Activated effector memory CD4-positive, alpha-beta T cell treated with Interleukin-2 at 50 U/mL for 16 hours (primary cell): ENCODE data around the gene SRGAP2B.
"Not testable (repeated sequence)": the region's sequence is repeated elsewhere in the genome, so short reads cannot be mapped to it uniquely, and the experiment has no call there.

Source experiments
- DNase-seq: peaks from one replicate; pipeline ENCODE4 v3.0.0-alpha.2; 2020

The SRGAP2B gene

DNA sequence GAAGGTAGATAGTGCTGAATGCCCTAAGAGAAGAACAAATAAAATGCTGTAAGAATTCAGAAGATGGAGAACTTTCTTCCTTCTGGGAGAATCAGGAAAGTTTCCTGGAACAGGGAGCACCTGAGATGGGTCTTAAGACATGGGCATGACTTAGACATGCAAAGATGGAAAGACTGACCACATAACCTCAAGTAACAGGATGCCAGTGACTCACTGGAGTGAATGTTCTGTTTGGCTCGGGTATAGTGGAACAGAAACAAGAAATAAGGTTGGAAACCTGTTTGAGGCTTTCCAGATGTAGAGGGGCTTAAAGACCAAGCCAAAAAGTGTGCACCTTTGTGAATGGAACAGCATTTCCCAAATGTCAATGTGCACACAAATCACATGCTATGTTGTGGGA, 102.2 kb downstream of the SRGAP2B start:
- not testable (repeated sequence) for DNase-seq

- not testable (repeated sequence) for DNase-seq
Measured at GRCh38 chr1:144990611-144991010, 104.5 kb downstream of the SRGAP2B start.

- not testable (repeated sequence) for DNase-seq
Measured at GRCh38 chr1:144987131-144987530, 108.0 kb downstream of the SRGAP2B start.

DNA sequence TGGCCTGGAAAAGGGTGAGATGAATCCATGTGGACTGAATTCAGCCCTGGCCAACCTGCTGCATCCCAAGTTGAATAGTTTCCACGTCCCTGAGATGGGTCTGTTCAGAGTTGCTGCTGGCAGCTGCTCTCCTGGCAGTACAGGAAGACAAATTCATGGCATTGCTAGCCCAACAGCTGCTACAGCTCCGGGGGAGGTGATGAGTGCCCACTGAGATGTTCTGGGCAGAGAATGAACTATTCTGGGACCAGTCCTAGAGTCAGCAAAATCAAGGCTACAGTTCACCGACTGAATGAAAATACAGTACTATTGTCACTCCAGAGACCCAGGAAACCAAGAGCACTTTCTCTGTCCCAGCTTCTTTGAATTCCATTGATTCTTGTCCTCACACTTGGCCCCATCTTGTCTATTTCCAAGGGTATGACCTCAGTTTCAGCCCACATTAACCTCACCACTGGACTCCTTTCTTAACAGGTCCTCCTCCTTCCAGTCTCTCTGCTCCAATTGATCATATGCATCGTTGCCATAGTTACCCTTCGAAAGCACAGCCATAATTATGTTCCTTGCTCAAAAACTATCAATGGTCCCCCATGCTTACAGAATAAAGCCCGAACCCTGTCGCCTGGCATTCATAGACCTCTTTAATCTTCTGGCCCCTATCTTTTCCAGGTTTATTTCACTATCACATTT, 108.8 kb downstream of the SRGAP2B start:
- DNase-seq = not testable (repeated sequence)

DNA sequence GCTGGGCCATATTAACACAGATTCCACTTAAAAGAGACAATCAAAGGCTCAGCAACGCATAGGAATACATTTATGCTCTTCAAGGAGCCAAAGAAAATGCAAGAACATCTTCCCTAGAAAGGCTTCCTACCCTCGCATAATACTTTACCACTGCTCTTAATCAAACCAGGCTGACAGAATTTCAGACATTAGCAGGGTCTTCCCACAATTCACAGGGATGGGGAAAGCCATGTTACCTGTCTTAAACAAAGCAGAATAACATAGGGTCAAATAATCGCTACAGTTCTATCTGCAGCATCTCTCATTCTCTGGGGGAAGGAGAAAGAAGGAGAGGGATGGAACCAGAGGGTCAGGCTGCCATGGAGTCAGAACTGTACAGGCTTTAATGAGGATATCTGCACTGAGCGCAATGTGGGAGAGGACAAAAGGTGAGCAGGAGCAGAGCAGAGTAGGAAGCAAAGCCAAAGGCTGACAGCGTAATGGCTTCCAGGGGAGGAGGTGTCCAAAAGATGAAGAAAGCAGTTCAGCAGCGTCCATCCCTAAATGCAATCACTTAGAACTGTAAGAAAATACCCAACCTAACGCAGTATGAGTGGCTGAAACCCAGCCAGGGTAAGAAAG, 109.5 kb downstream of the SRGAP2B start:
- not testable (repeated sequence) for DNase-seq

GRCh38 chr1:144982802-144983525, 112.2 kb downstream of the SRGAP2B start:
- DNase-seq = not testable (repeated sequence)

DNA sequence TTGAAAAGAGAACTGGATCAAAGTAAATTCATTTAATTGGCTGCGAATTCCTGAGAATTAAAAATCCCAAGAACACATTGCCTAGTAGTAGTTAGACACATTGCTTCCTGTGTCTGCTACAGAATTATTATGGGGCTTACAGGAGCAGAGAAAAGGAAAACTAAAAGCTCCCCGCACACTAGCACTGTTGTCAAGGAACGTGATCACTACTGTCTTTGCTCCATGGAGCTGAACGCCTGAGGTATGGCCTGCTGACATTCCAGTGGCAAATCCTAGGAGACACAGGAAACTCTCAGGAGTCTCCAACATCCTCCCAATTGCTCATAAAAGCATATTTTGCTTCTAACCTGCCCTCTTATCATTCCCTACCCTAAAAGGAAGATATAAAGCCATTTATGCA, 114.0 kb downstream of the SRGAP2B start:
- not testable (repeated sequence) for DNase-seq

- not testable (repeated sequence) for DNase-seq
Measured at GRCh38 chr1:144979960-144980595, 115.0 kb downstream of the SRGAP2B start.

DNA sequence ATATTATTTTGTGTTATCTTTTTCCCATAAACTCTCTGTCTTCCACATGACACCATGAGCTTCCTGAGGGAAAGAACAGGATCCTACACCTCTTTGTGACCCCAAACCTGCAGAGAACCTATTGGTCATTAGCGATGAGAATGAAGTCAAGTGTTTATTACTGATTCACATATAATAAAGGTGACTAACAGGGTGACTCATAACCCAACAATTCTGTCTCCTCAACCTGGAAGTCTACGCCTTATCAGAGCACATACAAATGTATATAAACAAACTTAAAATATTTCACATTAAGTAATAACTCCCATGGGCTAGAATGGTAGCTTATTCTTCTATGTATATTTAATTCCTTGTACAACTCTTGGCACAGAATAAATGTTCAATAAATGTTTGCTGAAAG, 117.3 kb downstream of the SRGAP2B start:
- DNase-seq = not testable (repeated sequence)

- not testable (repeated sequence) for DNase-seq
Measured at GRCh38 chr1:144971936-144972335, 123.2 kb downstream of the SRGAP2B start.

DNA sequence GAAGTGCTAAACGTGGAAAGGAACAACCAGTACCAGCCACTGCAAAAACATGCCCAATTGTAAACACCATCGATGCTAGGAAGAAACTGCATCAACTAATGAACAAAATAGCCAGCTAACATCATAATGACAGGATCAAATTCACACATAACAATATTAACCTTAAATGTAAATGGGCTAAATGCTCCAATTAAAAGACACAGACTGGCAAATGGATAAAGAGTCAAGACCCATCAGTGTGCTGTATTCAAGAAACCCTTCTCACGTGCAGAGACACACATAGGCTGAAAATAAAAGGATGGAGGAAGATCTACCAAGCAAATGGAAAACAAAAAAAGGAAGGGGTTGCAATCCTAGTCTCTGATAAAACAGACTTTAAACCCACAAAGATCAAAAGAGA, 128.6 kb downstream of the SRGAP2B start:
- DNase-seq = not testable (repeated sequence)

DNA sequence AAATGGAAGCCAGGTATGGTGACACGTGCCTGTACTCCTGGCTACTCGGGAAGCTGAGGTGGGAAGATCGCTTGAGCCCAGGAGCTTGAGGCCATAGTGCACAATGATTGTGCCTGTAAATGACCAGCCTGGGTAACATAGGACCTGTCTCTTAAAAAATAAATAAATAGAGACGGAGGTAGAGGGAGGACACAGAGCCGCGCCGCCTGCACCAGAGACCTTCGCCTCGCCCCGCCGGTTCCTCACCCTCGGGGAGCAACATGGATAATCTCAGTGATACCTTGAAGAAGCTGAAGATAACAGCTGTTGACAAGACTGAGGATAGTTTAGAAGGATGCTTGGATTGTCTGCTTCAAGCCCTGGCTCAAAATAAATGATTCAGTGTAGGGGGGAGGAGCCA, 130.4 kb downstream of the SRGAP2B start:
- not testable (repeated sequence) for DNase-seq

DNA sequence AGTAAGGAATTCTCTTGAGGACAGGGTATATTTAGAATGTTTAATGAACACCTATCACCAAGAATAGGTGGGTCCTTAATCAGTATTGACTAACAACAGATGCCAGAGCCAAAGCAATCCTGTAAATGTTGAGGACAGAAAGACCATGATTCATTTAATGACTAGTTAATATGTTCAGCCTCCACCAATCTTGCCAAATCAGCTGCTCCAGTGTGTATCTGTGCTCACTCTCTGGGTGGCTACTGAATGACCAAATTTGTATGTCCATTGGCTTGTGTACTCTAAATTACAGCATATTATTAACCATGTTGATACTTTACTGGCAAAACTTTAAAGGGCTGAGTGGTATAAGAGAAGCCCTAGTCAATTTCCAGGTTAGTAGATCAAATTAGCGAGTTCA, 130.9 kb downstream of the SRGAP2B start:
- not testable (repeated sequence) for DNase-seq

GRCh38 chr1:144963571-144963970, 131.6 kb downstream of the SRGAP2B start:
- not testable (repeated sequence) for DNase-seq

DNA sequence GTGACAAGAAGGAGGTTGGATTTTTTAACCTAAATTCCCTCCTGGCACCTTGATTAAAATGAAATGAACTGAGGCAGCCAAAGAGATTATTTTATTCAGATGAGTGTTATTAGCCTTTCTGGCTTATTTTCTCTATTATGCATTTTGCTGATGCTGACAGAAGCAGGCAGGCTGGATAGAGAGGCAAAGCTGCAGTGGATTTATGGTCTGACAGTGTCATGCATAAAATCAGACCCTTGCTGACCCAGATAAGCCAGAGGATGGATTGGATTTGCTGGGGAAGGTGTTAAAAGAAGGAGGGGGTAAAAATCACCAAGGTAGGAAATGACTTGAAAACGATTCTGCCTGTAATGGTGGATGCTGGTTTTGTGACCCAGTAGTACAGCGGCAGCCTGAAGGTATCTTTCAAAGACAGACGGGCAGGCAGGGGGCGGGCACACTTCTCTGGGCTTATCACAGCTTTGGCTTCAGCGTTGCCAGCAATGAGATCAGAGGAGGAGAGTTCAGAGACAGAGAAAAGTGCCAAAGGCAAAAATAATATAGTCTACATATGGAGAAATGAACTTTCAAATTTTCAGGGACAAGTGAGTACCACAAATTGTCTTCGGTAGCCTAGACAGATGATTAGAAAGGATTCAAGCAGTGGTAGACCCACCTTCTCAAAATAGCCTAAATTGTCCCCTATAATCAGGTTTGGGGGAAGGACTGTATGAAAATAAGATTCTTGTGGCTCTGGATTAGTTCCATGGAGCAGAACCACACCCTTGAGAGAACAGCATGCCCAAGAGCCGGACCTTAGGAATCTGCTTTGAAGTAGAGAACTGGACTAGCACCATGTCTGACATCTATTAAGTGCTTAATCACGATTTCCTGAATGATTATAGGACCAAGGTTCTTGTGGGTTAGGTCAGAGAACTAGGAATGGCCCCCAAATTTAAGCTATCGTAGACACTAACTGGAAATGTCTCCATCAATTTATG, 133.2 kb downstream of the SRGAP2B start:
- not testable (repeated sequence) for DNase-seq

DNA sequence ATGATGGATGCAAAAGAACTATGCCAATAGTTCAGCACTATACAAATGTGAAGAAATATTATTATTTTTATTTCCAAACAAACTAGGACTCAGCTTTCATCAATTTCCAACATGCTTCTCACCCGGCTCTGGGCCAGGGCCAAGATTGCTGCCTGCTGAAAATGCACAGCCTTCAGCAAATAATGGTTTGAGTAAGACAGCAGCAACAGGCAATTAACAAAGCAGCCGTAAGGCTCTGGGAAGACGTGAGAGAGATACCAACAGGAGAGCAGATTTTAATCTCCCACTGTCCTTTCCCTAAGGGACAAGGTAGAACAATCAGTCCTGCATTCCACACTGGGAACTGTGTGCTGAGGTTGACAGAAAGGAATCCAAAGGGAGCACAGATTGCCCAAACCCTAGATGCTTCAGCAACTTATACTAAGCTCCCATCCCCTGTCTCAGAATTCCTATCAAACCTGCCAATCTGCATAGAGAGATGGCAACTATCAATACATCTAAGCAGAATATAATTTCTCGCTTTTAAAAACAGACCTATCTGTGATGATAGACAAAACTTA, 134.1 kb downstream of the SRGAP2B start:
- DNase-seq = not testable (repeated sequence)

- DNase-seq = not testable (repeated sequence)
Measured at GRCh38 chr1:144948390-144948789, 146.7 kb downstream of the SRGAP2B start.

DNA sequence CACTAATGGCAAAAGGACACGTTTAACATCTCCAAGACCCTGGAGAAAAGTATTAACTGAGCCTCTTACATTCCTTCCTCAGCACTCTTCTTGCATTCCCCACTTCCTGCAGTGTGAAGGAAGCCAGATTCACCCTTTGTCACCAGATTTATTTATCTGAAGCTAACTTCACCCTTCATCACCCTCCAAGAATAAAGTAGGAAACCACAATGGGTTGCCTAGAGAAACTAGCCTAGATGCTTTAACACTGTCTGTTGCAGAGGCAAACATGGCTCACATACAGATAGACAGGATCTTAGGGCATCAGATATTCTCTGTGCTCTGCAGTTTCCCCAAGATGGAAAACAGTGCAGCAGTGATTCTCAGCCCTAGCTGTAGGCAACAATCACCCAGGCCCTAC, 147.6 kb downstream of the SRGAP2B start:
- DNase-seq = not testable (repeated sequence)

GRCh38 chr1:144946525-144947480, 148.3 kb downstream of the SRGAP2B start:
- DNase-seq = not testable (repeated sequence)

DNA sequence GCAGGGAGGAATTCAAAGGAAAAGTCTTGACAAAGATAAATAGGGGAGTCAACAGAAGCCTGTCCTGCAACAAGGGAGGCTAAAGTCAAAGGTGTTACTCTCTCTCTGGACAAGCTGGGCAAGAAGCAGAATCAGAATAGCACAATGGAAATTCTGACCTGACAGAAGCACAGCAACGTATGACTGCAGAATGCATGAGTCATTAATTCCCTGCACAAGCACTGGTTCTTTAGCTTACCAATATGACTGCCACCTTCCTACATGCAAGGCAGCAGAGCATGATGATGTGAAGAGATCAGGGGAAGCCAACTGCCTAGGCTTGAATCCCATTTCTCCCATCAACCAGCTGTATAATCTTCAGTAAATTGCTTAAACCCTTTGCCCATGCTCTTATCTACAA, 153.4 kb downstream of the SRGAP2B start:
- not testable (repeated sequence) for DNase-seq
